BJ (cell line): ENCODE measurements around the gene OXER1. TPM values are rescaled to one million over a fixed set of nuclear protein-coding genes. Genes with fewer than 3 reads are reported as not detected.

Experiments used
- CTCF ChIA-PET: fragments of 350-600 bp; formaldehyde crosslinking; extraction: SDS; loops from one replicate; lab custom pipeline; 2021; ENCODE audit warnings: antibody characterized with exemption, inconsistent platforms; lab: Yijun Ruan, JAX
- POLR2A ChIA-PET: fragments of 300-600 bp; sonication (Branson Sonifier 250); formaldehyde crosslinking; extraction: SDS; loops from one replicate; lab custom pipeline; 2021; ENCODE audit warnings: antibody characterized with exemption; lab: Charles Lee
- DNase-seq: peaks from one replicate; pipeline ENCODE4 v3.0.0-alpha.2; 2011; ENCODE audit warnings: low read depth
- H3K27me3 ChIP-seq: 2 replicates; pipeline ENCODE4 v1.6.0; 2011; ENCODE audit warnings: low read length; ENCODE audit not compliant: control insufficient read depth, insufficient read depth
- H3K36me3 ChIP-seq: 2 replicates; pipeline ENCODE4 v1.5.1; 2011; ENCODE audit warnings: low read length; ENCODE audit not compliant: control insufficient read depth, insufficient read depth
- H3K4me3 ChIP-seq: 2 replicates; pipeline ENCODE4 v1.5.1; 2011; ENCODE audit warnings: low read depth, mild to moderate bottlenecking, control low read depth, low read length
- CTCF ChIP-seq: IDR thresholded peaks from 2 replicates; pipeline ENCODE4 v1.5.1; 2011; ENCODE audit warnings: low read depth, mild to moderate bottlenecking, control low read depth, inconsistent platforms, low read length, moderate library complexity; ENCODE audit not compliant: insufficient read depth
- polyA plus RNA-seq: library from polyadenylated mRNA; depleted of rRNA; stranded (reverse); fragments of >200 nt; gene quantifications from 2 replicates; pipeline ENCODE4 v1.2.3, GENCODE V29; 2011

The OXER1 gene
- polyA plus RNA-seq, 1 experiment, result not detected

- CTCF ChIA-PET, result interaction anchor here (1.0 kb wide), 1 partner anchor 9 kb away, joined by 3 read pairs; no protein-coding TSS in a partner anchor
- TF ChIP-seq CTCF, result no peak
- DNase-seq, result no peak
- Histone ChIP-seq H3K4me3 (no peak overlapping the region), H3K27me3 (peaks cover 12% of the 10 kb centered on the region), H3K36me3 (no peaks in the 10 kb centered on the region)
- POLR2A ChIA-PET, result no interaction called here
These were observed 27.7 kb upstream of the OXER1 start for GRCh38 chr2:42791606-42792005.

GRCh38 chr2:42789751-42790150, 25.8 kb upstream of the OXER1 start:
- Histone ChIP-seq H3K27me3 (peaks cover 12% of the 10 kb centered on the region), H3K4me3 (no peak overlapping the region), H3K36me3 (no peaks in the 10 kb centered on the region)
- POLR2A ChIA-PET, result no interaction called here
- no peak for DNase-seq
- no peak for TF ChIP-seq CTCF
- CTCF ChIA-PET, result interaction anchor here (1.1 kb wide), 1 partner anchor 47 kb away, joined by 3 read pairs; no protein-coding TSS in a partner anchor

GRCh38 chr2:42788882-42789281, 24.9 kb upstream of the OXER1 start:
- CTCF ChIA-PET, result no interaction called here
- no peak for DNase-seq
- H3K36me3 ChIP-seq, result no peaks in the 10 kb centered on the region

GRCh38 chr2:42788478-42788793, 24.5 kb upstream of the OXER1 start:
- CTCF ChIA-PET, result no interaction called here
- POLR2A ChIA-PET, result no interaction called here
- DNase-seq, result no peak
- no peak for TF ChIP-seq CTCF
- no peak overlapping the region for H3K4me3 ChIP-seq
- H3K36me3 ChIP-seq, result no peaks in the 10 kb centered on the region
- peaks cover 9% of the 10 kb centered on the region for H3K27me3 ChIP-seq

More at GRCh38 chr2:42788882-42789281, 24.9 kb upstream of the OXER1 start:
- H3K4me3 ChIP-seq, result no peak overlapping the region
- TF ChIP-seq CTCF, result no peak
- H3K27me3 ChIP-seq, result peaks cover 11% of the 10 kb centered on the region
- POLR2A ChIA-PET, result no interaction called here

GRCh38 chr2:42787788-42788477, 24.0 kb upstream of the OXER1 start:
- TF ChIP-seq CTCF, result no peak
- ChIA-PET POLR2A (no interaction called here), CTCF (no interaction called here)
- no peak overlapping the region for H3K4me3 ChIP-seq
- no peak for DNase-seq
- peaks cover 6% of the 10 kb centered on the region for H3K27me3 ChIP-seq
- H3K36me3 ChIP-seq, result no peaks in the 10 kb centered on the region
